ENCODE results near the gene BANP.
"Not testable (repeated sequence)": the region's sequence is repeated elsewhere in the genome, so short reads cannot be mapped to it uniquely, and the experiment has no call there.

Gene BANP

GRCh38 chr16:88050952-88051660 lies 99.9 kb downstream of the BANP start:
- DNase-seq: no peak

GRCh38 chr16:88052661-88053060 lies 101.4 kb downstream of the BANP start:
- no peak for DNase-seq

DNA sequence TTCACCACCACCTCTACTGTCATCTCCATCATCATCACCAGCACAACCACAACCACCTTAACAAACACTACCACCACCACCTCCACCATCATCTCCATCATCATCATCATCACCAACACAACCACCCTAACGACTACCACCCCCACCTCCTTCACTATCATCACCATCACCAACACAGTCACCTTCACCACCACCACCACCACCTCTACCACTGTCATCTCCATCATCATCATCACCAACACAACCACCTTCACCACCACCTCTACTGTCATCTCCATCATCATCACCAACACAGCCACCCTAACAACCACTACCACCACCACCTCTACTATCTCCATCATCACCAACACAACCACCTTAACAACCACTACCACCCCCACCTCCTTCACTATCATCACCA lies 102.2 kb downstream of the BANP start:
- not testable (repeated sequence) for DNase-seq

GRCh38 chr16:88055356-88055755 lies 104.1 kb downstream of the BANP start:
- no peak for DNase-seq

DNA sequence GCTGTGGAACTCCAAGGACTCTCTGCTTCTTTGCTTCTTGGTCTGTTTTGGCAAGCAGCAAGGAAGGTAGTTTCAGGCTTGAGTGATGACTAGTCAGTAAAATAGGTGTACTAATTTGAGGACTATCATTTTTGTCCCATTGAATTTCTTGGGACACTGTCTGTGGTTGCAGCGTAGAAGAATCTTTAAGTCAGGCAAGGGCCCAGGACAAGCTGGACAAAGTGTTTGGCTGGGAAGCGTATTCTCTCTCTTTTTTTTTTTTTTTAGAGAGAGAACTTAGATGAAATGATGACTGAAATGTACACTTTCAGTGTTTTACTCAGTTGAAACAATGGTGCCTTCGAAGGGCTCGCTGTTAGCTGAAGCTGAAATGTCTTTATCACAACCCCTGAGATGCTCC lies 105.0 kb downstream of the BANP start:
- no peak for DNase-seq

DNA sequence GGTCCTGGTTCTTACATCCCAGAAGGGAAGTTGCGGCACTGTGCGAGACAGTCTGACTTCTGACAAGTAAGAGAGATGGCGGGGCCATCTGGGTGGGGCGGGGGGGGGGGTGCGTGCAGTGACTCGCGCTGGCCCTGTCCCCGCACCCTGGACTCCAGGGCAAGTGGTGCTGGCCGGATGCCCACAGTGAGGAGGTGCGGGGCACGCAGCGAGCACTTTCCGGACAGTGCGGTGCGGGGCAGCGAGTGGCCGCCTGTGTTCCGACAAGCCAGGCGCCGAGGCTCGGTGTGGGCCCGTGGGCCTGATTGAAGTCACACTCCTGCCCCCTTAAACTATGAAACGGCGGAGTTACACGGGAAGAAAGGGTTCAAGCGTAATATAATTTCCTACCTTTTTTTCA lies 106.4 kb downstream of the BANP start:
- no peak for DNase-seq

GRCh38 chr16:88058136-88058535 lies 106.9 kb downstream of the BANP start:
- no peak for DNase-seq

GRCh38 chr16:88058817-88059216 lies 107.6 kb downstream of the BANP start:
- no peak for DNase-seq

DNA sequence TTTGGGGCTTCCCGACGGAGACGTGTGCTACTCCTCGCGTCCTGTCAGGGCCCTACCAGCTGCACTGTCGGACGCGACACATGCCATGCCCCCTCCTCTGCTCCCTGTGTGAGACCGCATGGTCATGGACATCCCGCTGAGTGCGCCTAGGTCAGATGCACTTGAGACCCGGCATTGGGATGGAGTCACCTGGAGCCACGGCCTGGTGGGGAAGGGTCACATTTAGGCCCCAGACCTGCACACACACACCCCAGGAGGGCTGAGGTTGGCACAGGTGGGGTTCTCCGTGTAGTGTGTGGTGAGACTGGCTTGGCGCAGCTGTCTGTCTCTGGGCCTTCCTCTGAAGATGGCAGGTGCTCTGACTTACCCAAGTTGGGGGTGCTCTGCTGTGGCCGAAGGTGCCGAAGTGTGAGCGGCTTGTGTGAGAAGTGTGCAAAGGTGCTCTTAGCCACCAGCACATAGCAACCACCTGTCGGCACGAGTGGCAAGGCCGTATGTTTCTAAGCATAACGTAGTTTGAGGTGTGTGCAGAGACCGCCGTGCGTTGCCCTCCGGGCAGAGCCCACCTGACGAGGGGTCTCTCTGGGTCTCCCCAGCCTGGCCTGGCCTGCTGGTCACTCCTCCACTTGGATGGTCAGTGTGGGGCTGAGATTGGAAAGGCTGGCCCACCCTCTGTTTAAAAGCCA lies 108.6 kb downstream of the BANP start:
- DNase-seq: no peak

GRCh38 chr16:88060524-88061219 lies 109.4 kb downstream of the BANP start:
- DNase-seq: no peak

DNA sequence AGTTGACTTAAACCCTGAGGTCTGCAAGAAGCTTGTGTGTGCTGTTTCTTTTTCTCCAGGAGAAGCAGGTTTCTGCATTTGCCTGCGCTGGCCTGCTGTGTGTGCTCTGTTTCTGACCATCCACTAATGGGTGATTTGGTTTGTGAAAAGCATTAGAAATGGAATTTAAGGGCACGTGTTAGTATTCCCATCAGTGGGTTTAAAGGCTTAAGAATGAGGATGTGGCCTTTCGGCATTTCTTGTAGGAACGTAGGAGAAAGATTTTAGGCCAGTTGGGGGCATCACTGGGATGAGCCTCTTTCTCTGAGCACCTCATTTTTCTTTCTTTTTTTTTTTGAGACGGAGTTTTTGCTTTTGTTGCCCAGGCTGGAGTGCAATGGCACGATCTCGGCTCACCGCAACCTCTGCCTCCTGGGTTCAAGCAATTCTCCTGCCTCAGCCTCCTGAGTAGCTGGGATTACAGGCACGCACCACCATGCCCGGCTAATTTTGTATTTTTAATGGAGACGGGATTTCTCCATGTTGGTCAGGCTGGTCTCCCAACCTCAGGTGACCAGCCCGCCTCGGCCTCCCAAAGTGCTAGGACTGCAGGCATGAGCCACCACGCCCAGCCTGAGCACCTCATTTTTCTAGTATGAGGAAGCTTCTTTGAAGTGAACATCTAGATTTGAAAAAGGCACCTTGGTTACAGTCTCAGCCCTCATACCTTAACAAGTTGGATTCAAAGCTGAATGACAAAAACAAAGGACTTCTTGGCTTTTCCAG lies 110.3 kb downstream of the BANP start:
- DNase-seq: no peak

DNA sequence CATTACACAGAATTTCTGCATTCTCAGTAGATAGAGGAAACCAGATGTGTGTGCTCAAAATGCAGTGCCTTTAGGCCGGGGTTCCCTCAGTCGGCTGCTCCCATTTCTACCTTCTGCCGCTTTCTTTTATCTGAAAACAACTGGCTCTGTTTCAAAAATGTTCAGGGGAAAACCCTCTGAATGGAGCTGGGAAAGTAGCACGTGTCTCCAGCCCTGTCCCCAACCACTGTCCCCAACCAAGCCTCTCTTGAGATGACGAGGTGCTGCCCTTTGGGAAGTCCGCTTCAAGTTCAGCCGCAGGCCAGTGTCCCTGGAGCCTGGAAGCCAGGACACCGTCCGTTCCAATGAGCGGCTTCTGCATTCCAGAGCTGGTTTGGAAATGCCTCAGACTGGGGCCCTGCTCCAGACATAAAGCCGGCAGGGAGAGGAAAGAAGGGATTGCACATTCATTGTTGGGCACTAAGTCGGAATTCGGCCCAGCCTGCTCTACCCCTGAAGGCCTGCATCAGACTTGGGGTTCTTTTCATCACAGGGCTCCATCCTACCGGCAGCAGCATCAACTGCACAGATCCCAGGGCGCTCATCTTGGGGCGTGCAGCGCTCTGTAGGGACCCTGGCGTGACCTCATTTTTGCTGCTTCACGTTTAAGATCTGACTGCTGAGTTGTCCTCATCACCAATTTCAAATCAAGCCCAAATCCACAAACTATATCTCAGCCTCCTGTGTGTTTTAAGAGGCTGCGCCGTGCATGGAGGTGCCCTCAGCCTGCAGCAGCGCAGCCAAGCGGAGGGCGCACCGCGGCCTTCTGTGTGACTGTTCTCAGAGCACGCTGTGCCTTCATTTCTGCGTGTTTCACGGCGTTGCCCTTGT lies 111.3 kb downstream of the BANP start:
- no peak for DNase-seq

GRCh38 chr16:88063211-88063773 lies 112.1 kb downstream of the BANP start:
- no peak for DNase-seq

GRCh38 chr16:88064011-88064888 lies 113.0 kb downstream of the BANP start:
- no peak for DNase-seq

GRCh38 chr16:88064889-88065746 lies 113.9 kb downstream of the BANP start:
- DNase-seq: no peak

DNA sequence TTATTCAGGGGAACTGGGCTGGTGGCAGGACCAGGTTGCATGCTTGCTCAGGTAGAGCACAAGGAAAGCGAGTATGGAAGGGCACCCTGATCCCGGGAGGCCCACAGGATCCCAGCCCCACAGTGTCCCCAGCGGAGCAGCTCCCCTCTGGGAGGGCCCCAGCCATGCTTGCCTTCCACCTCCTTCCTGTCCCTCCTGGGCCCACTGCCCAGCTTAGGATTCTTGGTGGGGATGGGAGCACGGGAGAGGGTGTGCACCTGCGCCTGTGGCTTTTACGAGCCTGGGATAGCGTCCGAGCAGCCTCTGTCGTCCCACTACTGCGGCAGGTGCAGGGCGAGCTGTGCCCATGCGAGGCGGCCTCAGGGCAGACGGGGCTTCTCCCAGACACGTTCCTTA lies 114.5 kb downstream of the BANP start:
- no peak for DNase-seq

GRCh38 chr16:88066234-88066633 lies 115.0 kb downstream of the BANP start:
- DNase-seq: no peak

DNA sequence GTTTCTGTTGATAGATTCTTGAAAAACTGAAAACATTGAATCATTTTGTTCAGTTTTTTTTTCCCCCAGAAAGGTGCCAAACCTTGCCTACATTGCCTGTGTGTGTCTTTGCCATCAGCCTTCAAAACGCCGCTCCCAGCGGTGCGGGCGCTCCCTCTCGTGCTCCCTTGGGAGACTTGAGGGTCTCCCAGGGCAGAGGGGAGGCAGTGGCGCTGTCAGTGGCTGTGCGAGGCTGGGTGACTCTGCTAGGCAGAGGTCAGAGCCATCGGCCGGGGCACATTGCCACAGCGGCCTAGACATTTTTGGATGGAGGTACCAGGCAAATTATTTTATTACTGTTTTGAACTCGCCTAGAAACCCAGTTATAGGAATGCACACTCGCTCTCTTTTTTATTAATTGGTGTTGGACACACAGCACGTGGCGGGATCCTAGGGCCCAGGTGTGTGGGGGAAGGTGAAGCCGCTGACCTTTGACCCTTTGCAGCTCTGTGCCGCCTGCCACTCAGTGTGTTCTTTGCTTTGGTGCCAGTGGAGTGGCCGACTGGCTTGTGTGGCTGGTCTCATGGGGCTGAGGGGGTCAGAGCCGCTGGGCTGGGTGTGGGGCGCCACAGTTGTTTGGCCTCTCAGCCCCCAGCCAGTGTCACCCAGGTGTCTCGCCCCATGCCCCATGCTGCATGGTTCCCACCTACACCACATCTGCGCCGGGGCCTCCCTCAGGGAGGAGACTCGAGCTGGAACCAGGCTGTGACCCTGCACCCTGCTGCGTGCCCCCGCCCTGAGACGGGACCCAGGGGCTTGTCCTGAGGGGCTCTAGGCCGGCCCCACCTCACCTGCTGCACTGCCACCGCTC lies 115.7 kb downstream of the BANP start:
- DNase-seq: no peak

All from effector CD4-positive, alpha-beta T cell (primary cell).